ENCODE data around the gene IGDCC3.
A peak's percentile ranks its signal among the peaks of the same experiment; 100 is the strongest.

The IGDCC3 gene

GRCh38 chr15:65377976-65378366, at the start of gene IGDCC3:
TSS of gene IGDCC3 (minus strand) at chr15:65378002. CDS start at chr15:65377788, 214 bp downstream.
- no peak for DNase-seq (ENCODE audit: low read depth, low spot score)

GRCh38 chr15:65426216-65426853, 48.5 kb upstream of the IGDCC3 start:
- DNase-seq (ENCODE audit: low read depth, low spot score), result no peak

- DNase-seq (ENCODE audit: low read depth, low spot score), result no peak
Observed at GRCh38 chr15:65424683-65425082, 46.9 kb upstream of the IGDCC3 start.

- DNase-seq (ENCODE audit: low read depth, low spot score), result no peak
Observed at GRCh38 chr15:65423976-65424679, 46.3 kb upstream of the IGDCC3 start.

GRCh38 chr15:65423150-65423975, 45.6 kb upstream of the IGDCC3 start:
- DNase-seq (ENCODE audit: low read depth, low spot score), result no peak

- DNase-seq (ENCODE audit: low read depth, low spot score), result peak; percentile 89
Observed at GRCh38 chr15:65421360-65422215, 43.8 kb upstream of the IGDCC3 start.

GRCh38 chr15:65420975-65421359, 43.2 kb upstream of the IGDCC3 start:
- no peak for DNase-seq (ENCODE audit: low read depth, low spot score)

GRCh38 chr15:65418596-65418995, 40.8 kb upstream of the IGDCC3 start:
- no peak for DNase-seq (ENCODE audit: low read depth, low spot score)

- no peak for DNase-seq (ENCODE audit: low read depth, low spot score)
Observed at GRCh38 chr15:65416845-65417416, 39.1 kb upstream of the IGDCC3 start.

GRCh38 chr15:65414841-65415621, 37.2 kb upstream of the IGDCC3 start:
- DNase-seq (ENCODE audit: low read depth, low spot score), result peak; percentile 90

GRCh38 chr15:65413760-65414144, 36.0 kb upstream of the IGDCC3 start:
- DNase-seq (ENCODE audit: low read depth, low spot score), result no peak

- DNase-seq (ENCODE audit: low read depth, low spot score), result no peak
Observed at GRCh38 chr15:65413051-65413759, 35.4 kb upstream of the IGDCC3 start.

- no peak for DNase-seq (ENCODE audit: low read depth, low spot score)
Observed at GRCh38 chr15:65412556-65412955, 34.8 kb upstream of the IGDCC3 start.

GRCh38 chr15:65411465-65412071, 33.8 kb upstream of the IGDCC3 start:
- DNase-seq (ENCODE audit: low read depth, low spot score), result no peak

- DNase-seq (ENCODE audit: low read depth, low spot score), result no peak
Observed at GRCh38 chr15:65410972-65411371, 33.2 kb upstream of the IGDCC3 start.

GRCh38 chr15:65410036-65410435, 32.2 kb upstream of the IGDCC3 start:
- no peak for DNase-seq (ENCODE audit: low read depth, low spot score)

GRCh38 chr15:65409036-65409631, 31.3 kb upstream of the IGDCC3 start:
- DNase-seq (ENCODE audit: low read depth, low spot score), result peak; percentile 92

GRCh38 chr15:65408324-65409035, 30.7 kb upstream of the IGDCC3 start:
- no peak for DNase-seq (ENCODE audit: low read depth, low spot score)
